Caco-2 (cell line): ENCODE measurements around the gene FRMD4A. TPM values are rescaled to one million over a fixed set of nuclear protein-coding genes. Genes with fewer than 3 reads are reported as not detected.

Source experiments
- BruUV-seq: library from RNA; stranded (reverse); fragments of 400-500 nt; replicated peaks from 2 replicates; lab custom pipeline; 2021; lab: Mats Ljungman, UMichigan
- CTCF ChIA-PET: fragments of 300-600 bp; sonication (Branson Sonifier 250); formaldehyde crosslinking; loops from one replicate; lab custom pipeline; 2022; ENCODE audit warnings: antibody characterized with exemption; lab: Charles Lee
- POLR2A ChIA-PET: fragments of 300-600 bp; sonication (Branson Sonifier 250); formaldehyde crosslinking; loops from one replicate; lab custom pipeline; 2022; ENCODE audit warnings: antibody characterized with exemption; lab: Charles Lee
- DNase-seq, 2 experiments: peaks; one replicate each; pipeline versions ENCODE4 v3.0.0 to v3.0.0-alpha.2; 2020 to 2022
- H3K27me3 ChIP-seq: replicated peaks from 2 replicates; pipeline ENCODE4 v1.6.0; 2011; ENCODE audit warnings: low read length; ENCODE audit not compliant: control insufficient read depth, insufficient read depth
- H3K36me3 ChIP-seq: 2 replicates; pipeline ENCODE4 v1.5.1; 2011; ENCODE audit warnings: low read length; ENCODE audit not compliant: control insufficient read depth, insufficient read depth
- H3K4me1 ChIP-seq: fragments of 250-450 bp; sonication (Bioruptor Pico); 2 replicates; pipeline ENCODE4 v1.5.1; 2020; ENCODE audit warnings: mild to moderate bottlenecking
- H3K4me3 ChIP-seq: 2 replicates; pipeline ENCODE4 v1.5.1; 2011; ENCODE audit warnings: low read depth, mild to moderate bottlenecking, control low read depth, low read length
- H3K9me3 ChIP-seq: fragments of 250-450 bp; sonication (Bioruptor Pico); 2 replicates; pipeline ENCODE4 v1.5.1; 2020; ENCODE audit warnings: mild to moderate bottlenecking, moderate library complexity
- H3K27ac Mint-ChIP-seq: one replicate; pipeline ENCODE4 v1.8.0; 2022; ENCODE audit warnings: mixed read lengths; ENCODE audit not compliant: unreplicated experiment
- H3K27me3 Mint-ChIP-seq: one replicate; pipeline ENCODE4 v1.8.0; 2022; ENCODE audit warnings: mixed read lengths; ENCODE audit not compliant: insufficient read depth, unreplicated experiment
- H3K36me3 Mint-ChIP-seq: one replicate; pipeline ENCODE4 v1.8.0; 2022; ENCODE audit warnings: mild to moderate bottlenecking, mixed read lengths; ENCODE audit not compliant: insufficient read depth, unreplicated experiment
- H3K4me1 Mint-ChIP-seq: one replicate; pipeline ENCODE4 v1.8.0; 2022; ENCODE audit warnings: low read depth, mixed read lengths; ENCODE audit not compliant: unreplicated experiment
- H3K4me3 Mint-ChIP-seq: one replicate; pipeline ENCODE4 v1.8.0; 2022; ENCODE audit warnings: mild to moderate bottlenecking, moderate library complexity, mixed read lengths; ENCODE audit not compliant: unreplicated experiment
- H3K9me3 Mint-ChIP-seq: one replicate; pipeline ENCODE4 v1.8.0; 2022; ENCODE audit warnings: mixed read lengths; ENCODE audit not compliant: unreplicated experiment
- intact Hi-C: fragments of 100-400 bp; cut with micrococcal nuclease; formaldehyde crosslinking; loops from one replicate; pipeline ENCODE4 v1.10.0; 2022; ENCODE audit not compliant: unreplicated experiment
- total RNA-seq: library from RNA; stranded (reverse); gene quantifications from 2 replicates; pipeline ENCODE4 v1.2.3, GENCODE V29; 2022
- TF ChIP-seq, protein P1 (sequence below), 2 experiments: fragments of 200-600 bp in 1 of 2; IDR thresholded peaks; 1 replicate in 1 of 2; 2 replicates in 1 of 2; pipeline versions ENCODE4 v1.5.1 to v1.8.0; 2011 to 2022; ENCODE audit warnings: antibody characterized with exemption in 1 of 2, control low read depth in 1 of 2, inconsistent platforms in 1 of 2, low read depth in 1 of 2, low read length in 1 of 2, mild to moderate bottlenecking in 1 of 2, moderate library complexity in 1 of 2; ENCODE audit not compliant: insufficient read depth in 1 of 2, severe bottlenecking in 1 of 2, unreplicated experiment in 1 of 2

Gene FRMD4A
- total RNA-seq, 1 experiment from 2014 or later: 52.1 TPM

DNA sequence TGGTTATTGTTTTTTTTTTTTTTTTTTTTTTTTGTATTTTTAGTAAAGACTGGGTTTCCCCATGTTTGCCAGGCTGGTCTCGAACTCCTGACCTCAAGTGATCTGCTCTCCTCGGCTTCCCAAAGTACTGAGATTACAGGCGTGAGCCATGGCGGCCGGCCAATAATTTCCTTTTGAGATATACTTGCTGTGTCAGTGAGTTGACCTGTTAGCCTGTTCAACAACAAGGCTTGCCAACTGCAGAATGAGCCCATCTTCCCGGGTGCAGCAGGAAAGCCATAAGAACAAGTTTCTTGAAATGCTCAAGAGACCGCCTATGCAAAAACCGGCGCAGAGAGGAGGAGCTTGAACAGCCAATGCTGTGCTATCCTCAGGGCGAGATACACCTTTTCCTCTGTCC lies 631.5 kb downstream of the FRMD4A start:
- peaks cover 82% of the 10 kb centered on the region for H3K36me3 Mint-ChIP-seq
- H3K27ac Mint-ChIP-seq: no peak overlapping the region
- Histone ChIP-seq H3K9me3 (no peaks in the 10 kb centered on the region), H3K4me3 (no peak overlapping the region), H3K36me3 (peaks cover 4% of the 10 kb centered on the region), H3K27me3 (no peaks in the 10 kb centered on the region), H3K4me1 (peaks cover 34% of the 10 kb centered on the region)
- BruUV-seq: no TSS peak
- intact Hi-C loops: no loop called here
- ChIA-PET POLR2A (no interaction called here), CTCF (no interaction called here)
- H3K27me3 Mint-ChIP-seq: no peaks in the 10 kb centered on the region
- H3K4me3 Mint-ChIP-seq: no peak overlapping the region
- TF ChIP-seq, protein P1, sequence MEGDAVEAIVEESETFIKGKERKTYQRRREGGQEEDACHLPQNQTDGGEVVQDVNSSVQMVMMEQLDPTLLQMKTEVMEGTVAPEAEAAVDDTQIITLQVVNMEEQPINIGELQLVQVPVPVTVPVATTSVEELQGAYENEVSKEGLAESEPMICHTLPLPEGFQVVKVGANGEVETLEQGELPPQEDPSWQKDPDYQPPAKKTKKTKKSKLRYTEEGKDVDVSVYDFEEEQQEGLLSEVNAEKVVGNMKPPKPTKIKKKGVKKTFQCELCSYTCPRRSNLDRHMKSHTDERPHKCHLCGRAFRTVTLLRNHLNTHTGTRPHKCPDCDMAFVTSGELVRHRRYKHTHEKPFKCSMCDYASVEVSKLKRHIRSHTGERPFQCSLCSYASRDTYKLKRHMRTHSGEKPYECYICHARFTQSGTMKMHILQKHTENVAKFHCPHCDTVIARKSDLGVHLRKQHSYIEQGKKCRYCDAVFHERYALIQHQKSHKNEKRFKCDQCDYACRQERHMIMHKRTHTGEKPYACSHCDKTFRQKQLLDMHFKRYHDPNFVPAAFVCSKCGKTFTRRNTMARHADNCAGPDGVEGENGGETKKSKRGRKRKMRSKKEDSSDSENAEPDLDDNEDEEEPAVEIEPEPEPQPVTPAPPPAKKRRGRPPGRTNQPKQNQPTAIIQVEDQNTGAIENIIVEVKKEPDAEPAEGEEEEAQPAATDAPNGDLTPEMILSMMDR (IDR thresholded peaks at IDR 0.05; ENCODE audit: insufficient read depth in 1 of 2, low read depth in 1 of 2, low read length in 1 of 2, severe bottlenecking in 1 of 2, unreplicated experiment in 1 of 2): no peak
- DNase-seq: no peak
- H3K9me3 Mint-ChIP-seq: no peaks in the 10 kb centered on the region
- H3K4me1 Mint-ChIP-seq: peaks cover 30% of the 10 kb centered on the region

DNA sequence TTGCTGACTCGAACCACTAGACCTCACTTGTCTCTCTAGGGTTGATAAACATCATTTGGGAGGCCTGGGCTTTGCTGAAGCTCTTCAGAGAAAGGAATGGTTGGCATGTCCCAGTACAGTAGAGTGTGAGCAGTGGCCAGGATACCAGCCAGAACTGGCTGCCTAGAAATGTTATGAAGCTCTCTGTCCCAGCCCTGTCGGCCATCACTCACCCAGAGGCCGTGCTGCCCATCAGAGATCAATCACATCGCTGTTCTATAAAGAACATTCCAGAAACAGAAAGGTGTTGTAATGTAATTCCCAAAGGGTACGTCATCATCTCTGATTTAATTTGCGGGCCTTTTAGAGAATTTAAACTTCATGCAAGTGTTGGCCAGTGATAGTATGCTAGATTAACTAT lies 632.5 kb downstream of the FRMD4A start:
- no peaks in the 10 kb centered on the region for H3K9me3 Mint-ChIP-seq
- BruUV-seq: no TSS peak
- Histone ChIP-seq H3K4me1 (peaks cover 25% of the 10 kb centered on the region), H3K27me3 (no peaks in the 10 kb centered on the region), H3K4me3 (no peak overlapping the region), H3K9me3 (no peaks in the 10 kb centered on the region), H3K36me3 (peaks cover 7% of the 10 kb centered on the region)
- peaks cover 29% of the 10 kb centered on the region for H3K4me1 Mint-ChIP-seq
- peaks cover 88% of the 10 kb centered on the region for H3K36me3 Mint-ChIP-seq
- DNase-seq: no peak
- CTCF ChIA-PET: interaction anchor here (0.6 kb wide), 1 partner anchor 57 kb away, joined by 5 read pairs; no protein-coding TSS in a partner anchor
- TF ChIP-seq, protein P1 (IDR thresholded peaks at IDR 0.05; ENCODE audit: insufficient read depth in 1 of 2, low read depth in 1 of 2, low read length in 1 of 2, severe bottlenecking in 1 of 2, unreplicated experiment in 1 of 2): no peak
- POLR2A ChIA-PET: no interaction called here
- no peak overlapping the region for H3K4me3 Mint-ChIP-seq
- no peaks in the 10 kb centered on the region for H3K27me3 Mint-ChIP-seq
- intact Hi-C loops: no loop called here
- H3K27ac Mint-ChIP-seq: no peak overlapping the region

DNA sequence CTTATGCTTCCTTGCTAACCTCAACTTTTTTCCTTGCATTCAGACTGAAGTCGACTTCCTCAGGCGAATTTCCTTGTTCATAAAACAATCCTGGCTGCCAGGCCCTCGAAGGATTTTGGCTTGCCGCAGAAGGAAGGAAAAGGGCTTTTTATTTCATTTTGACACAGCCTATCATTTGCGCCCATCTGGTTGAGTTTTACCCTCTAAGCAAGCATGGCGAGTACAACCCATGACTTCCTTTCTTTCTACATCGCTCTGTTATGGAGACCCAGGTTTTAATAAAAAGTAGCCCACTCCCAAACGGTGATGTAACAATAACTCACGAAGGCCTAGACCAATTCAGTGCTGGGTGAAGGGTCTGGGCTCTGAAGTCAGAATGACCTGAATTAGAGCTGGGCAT lies 634.7 kb downstream of the FRMD4A start:
- TF ChIP-seq, protein P1 (IDR thresholded peaks at IDR 0.05; ENCODE audit: insufficient read depth in 1 of 2, low read depth in 1 of 2, low read length in 1 of 2, severe bottlenecking in 1 of 2, unreplicated experiment in 1 of 2): no peak
- Histone ChIP-seq H3K9me3 (no peaks in the 10 kb centered on the region), H3K36me3 (peaks cover 6% of the 10 kb centered on the region), H3K4me1 (peaks cover 25% of the 10 kb centered on the region), H3K27me3 (no peaks in the 10 kb centered on the region), H3K4me3 (no peak overlapping the region)
- Mint-ChIP-seq H3K27me3 (no peaks in the 10 kb centered on the region), H3K4me3 (no peak overlapping the region), H3K36me3 (peaks cover 88% of the 10 kb centered on the region), H3K4me1 (peaks cover 18% of the 10 kb centered on the region), H3K27ac (peak overlapping the region; percentile 33), H3K9me3 (no peaks in the 10 kb centered on the region)
- no TSS peak for BruUV-seq
- DNase-seq: no peak
- intact Hi-C loops: no loop called here
- ChIA-PET POLR2A (no interaction called here), CTCF (no interaction called here)
